ENCODE data around the gene BAHCC1.

GRCh38 chr17:81473019-81473418 lies 77.8 kb downstream of the BAHCC1 start:
- no peak for TF ChIP-seq EZH2phosphoT487 (IDR thresholded peaks at IDR 0.05; ENCODE audit: borderline replicate concordance, low read length)
- TF ChIP-seq, protein P1, sequence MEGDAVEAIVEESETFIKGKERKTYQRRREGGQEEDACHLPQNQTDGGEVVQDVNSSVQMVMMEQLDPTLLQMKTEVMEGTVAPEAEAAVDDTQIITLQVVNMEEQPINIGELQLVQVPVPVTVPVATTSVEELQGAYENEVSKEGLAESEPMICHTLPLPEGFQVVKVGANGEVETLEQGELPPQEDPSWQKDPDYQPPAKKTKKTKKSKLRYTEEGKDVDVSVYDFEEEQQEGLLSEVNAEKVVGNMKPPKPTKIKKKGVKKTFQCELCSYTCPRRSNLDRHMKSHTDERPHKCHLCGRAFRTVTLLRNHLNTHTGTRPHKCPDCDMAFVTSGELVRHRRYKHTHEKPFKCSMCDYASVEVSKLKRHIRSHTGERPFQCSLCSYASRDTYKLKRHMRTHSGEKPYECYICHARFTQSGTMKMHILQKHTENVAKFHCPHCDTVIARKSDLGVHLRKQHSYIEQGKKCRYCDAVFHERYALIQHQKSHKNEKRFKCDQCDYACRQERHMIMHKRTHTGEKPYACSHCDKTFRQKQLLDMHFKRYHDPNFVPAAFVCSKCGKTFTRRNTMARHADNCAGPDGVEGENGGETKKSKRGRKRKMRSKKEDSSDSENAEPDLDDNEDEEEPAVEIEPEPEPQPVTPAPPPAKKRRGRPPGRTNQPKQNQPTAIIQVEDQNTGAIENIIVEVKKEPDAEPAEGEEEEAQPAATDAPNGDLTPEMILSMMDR (conservative IDR thresholded peaks at IDR 0.05; ENCODE audit: low read depth, low read length): no peak
